Activated CD4-positive, alpha-beta memory T cell treated with anti-CD3 and anti-CD28 coated beads, Interleukin-2, amount 10 ng/mL, durations not matched to agents 7 days and 5 days (primary cell): ENCODE results near the gene SLC30A1. TPM values are rescaled to one million over a fixed set of nuclear protein-coding genes. Genes with fewer than 3 reads are reported as not detected.

Experiments
- CTCF ChIA-PET: fragments of 350-600 bp; sonication (Branson Sonifier 250); formaldehyde crosslinking; loops from one replicate; lab custom pipeline; 2021; ENCODE audit warnings: antibody characterized with exemption, inconsistent platforms; lab: Charles Lee
- POLR2A ChIA-PET: fragments of 350-600 bp; sonication (Branson Sonifier 250); formaldehyde crosslinking; loops from one replicate; lab custom pipeline; 2021; ENCODE audit warnings: antibody characterized with exemption; lab: Charles Lee
- DNase-seq: peaks from one replicate; pipeline ENCODE4 v3.0.0-alpha.2; 2020
- H3K27ac Mint-ChIP-seq: one replicate; pipeline ENCODE4 v1.8.0; 2021; ENCODE audit warnings: mild to moderate bottlenecking, mixed read lengths
- H3K27me3 Mint-ChIP-seq: one replicate; pipeline ENCODE4 v1.8.0; 2021; ENCODE audit warnings: mixed read lengths
- H3K36me3 Mint-ChIP-seq: one replicate; pipeline ENCODE4 v1.8.0; 2021; ENCODE audit warnings: low read depth, mixed read lengths
- H3K4me1 Mint-ChIP-seq: one replicate; pipeline ENCODE4 v1.8.0; 2021; ENCODE audit warnings: mixed read lengths
- H3K4me3 Mint-ChIP-seq: one replicate; pipeline ENCODE4 v1.8.0; 2021; ENCODE audit warnings: mild to moderate bottlenecking, mixed read lengths
- H3K9me3 Mint-ChIP-seq: one replicate; pipeline ENCODE4 v1.8.0; 2021; ENCODE audit warnings: mixed read lengths
- total RNA-seq, 2 experiments: library from RNA; stranded (reverse); gene quantifications; one replicate each; pipeline ENCODE4 v1.2.3, GENCODE V29; 2021

SLC30A1 gene
- total RNA-seq, 2 experiments from 2014 or later = 8.0 to 8.2 TPM

GRCh38 chr1:211605603-211606331 lies 26.8 kb upstream of the SLC30A1 start:
- Mint-ChIP-seq H3K27ac (no peak overlapping the region), H3K4me1 (peaks cover 20% of the 10 kb centered on the region), H3K4me3 (peak overlapping the region; percentile 67), H3K9me3 (no peaks in the 10 kb centered on the region), H3K27me3 (peaks cover 10% of the 10 kb centered on the region), H3K36me3 (no peaks in the 10 kb centered on the region)
- CTCF ChIA-PET = interaction anchor here (1.0 to 1.9 kb wide), 4 partner anchors 9 to 91 kb away, joined by 3 to 6 read pairs (median 4); partner anchors contain the start of gene SLC30A1
- no peak for DNase-seq
- POLR2A ChIA-PET = interaction anchor here (1.2 to 1.8 kb wide), 2 partner anchors 17 to 27 kb away, joined by 3 to 8 read pairs; partner anchors contain the start of gene SLC30A1

GRCh38 chr1:211605034-211605433 lies 26.1 kb upstream of the SLC30A1 start:
- Mint-ChIP-seq H3K27ac (no peak overlapping the region), H3K9me3 (no peaks in the 10 kb centered on the region), H3K4me1 (peaks cover 20% of the 10 kb centered on the region), H3K4me3 (no peak overlapping the region), H3K36me3 (no peaks in the 10 kb centered on the region), H3K27me3 (peaks cover 10% of the 10 kb centered on the region)
- ChIA-PET CTCF (interaction anchor here (1.0 to 1.9 kb wide), 3 partner anchors 8 to 48 kb away, joined by 3 to 5 read pairs (median 4); partner anchors contain the start of gene SLC30A1), POLR2A (no interaction called here)
- no peak for DNase-seq

GRCh38 chr1:211604548-211604947 lies 25.6 kb upstream of the SLC30A1 start:
- POLR2A ChIA-PET = no interaction called here

GRCh38 chr1:211603713-211604112 lies 24.8 kb upstream of the SLC30A1 start:
- no peak overlapping the region for H3K4me3 Mint-ChIP-seq
- ChIA-PET POLR2A (no interaction called here), CTCF (interaction anchor here (1.6 kb wide), 1 partner anchor 94 kb away, joined by 3 read pairs; no protein-coding TSS in a partner anchor)
- H3K36me3 Mint-ChIP-seq = no peaks in the 10 kb centered on the region
- H3K27me3 Mint-ChIP-seq = peaks cover 14% of the 10 kb centered on the region
- no peak for DNase-seq
- H3K9me3 Mint-ChIP-seq = no peaks in the 10 kb centered on the region
- H3K4me1 Mint-ChIP-seq = peaks cover 20% of the 10 kb centered on the region
- no peak overlapping the region for H3K27ac Mint-ChIP-seq

More at GRCh38 chr1:211604548-211604947, 25.6 kb upstream of the SLC30A1 start:
- Mint-ChIP-seq H3K4me1 (peaks cover 20% of the 10 kb centered on the region), H3K27me3 (peaks cover 10% of the 10 kb centered on the region), H3K36me3 (no peaks in the 10 kb centered on the region), H3K9me3 (no peaks in the 10 kb centered on the region), H3K4me3 (no peak overlapping the region), H3K27ac (no peak overlapping the region)
- CTCF ChIA-PET = interaction anchor here (1.9 kb wide), 1 partner anchor 48 kb away, joined by 5 read pairs; no protein-coding TSS in a partner anchor
- DNase-seq = no peak

- Mint-ChIP-seq H3K36me3 (no peaks in the 10 kb centered on the region), H3K27ac (no peak overlapping the region), H3K9me3 (no peaks in the 10 kb centered on the region), H3K27me3 (peaks cover 15% of the 10 kb centered on the region), H3K4me3 (no peak overlapping the region), H3K4me1 (peaks cover 20% of the 10 kb centered on the region)
- no peak for DNase-seq
- ChIA-PET CTCF (interaction anchor here (1.1 to 1.6 kb wide), 2 partner anchors 24 to 95 kb away, joined by 3 to 4 read pairs; partner anchors contain the start of gene SLC30A1), POLR2A (interaction anchor here (1.6 kb wide), 1 partner anchor 9 kb away, joined by 4 read pairs; no protein-coding TSS in a partner anchor)
Observed at GRCh38 chr1:211603191-211603701, 24.3 kb upstream of the SLC30A1 start.

GRCh38 chr1:211601982-211602670 lies 23.2 kb upstream of the SLC30A1 start:
- H3K4me3 Mint-ChIP-seq = no peak overlapping the region
- POLR2A ChIA-PET = interaction anchor here (1.6 kb wide), 1 partner anchor 10 kb away, joined by 4 read pairs; no protein-coding TSS in a partner anchor
- H3K27ac Mint-ChIP-seq = no peak overlapping the region
- no peaks in the 10 kb centered on the region for H3K9me3 Mint-ChIP-seq
- peaks cover 15% of the 10 kb centered on the region for H3K27me3 Mint-ChIP-seq
- no peak for DNase-seq
- H3K4me1 Mint-ChIP-seq = peaks cover 20% of the 10 kb centered on the region
- no peaks in the 10 kb centered on the region for H3K36me3 Mint-ChIP-seq
- CTCF ChIA-PET = interaction anchor here (1.1 to 1.6 kb wide), 2 partner anchors 23 to 96 kb away, joined by 3 to 4 read pairs; partner anchors contain the start of gene SLC30A1

- ChIA-PET POLR2A (no interaction called here), CTCF (no interaction called here)
- no peak overlapping the region for H3K27ac Mint-ChIP-seq
- no peaks in the 10 kb centered on the region for H3K9me3 Mint-ChIP-seq
- no peaks in the 10 kb centered on the region for H3K36me3 Mint-ChIP-seq
- no peak for DNase-seq
- peaks cover 15% of the 10 kb centered on the region for H3K27me3 Mint-ChIP-seq
- no peak overlapping the region for H3K4me3 Mint-ChIP-seq
- peaks cover 15% of the 10 kb centered on the region for H3K4me1 Mint-ChIP-seq
Observed at GRCh38 chr1:211601159-211601558, 22.2 kb upstream of the SLC30A1 start.

GRCh38 chr1:211599250-211599649 lies 20.3 kb upstream of the SLC30A1 start:
- ChIA-PET POLR2A (no interaction called here), CTCF (no interaction called here)
- Mint-ChIP-seq H3K9me3 (no peaks in the 10 kb centered on the region), H3K4me1 (peaks cover 11% of the 10 kb centered on the region), H3K27ac (no peak overlapping the region), H3K4me3 (no peak overlapping the region), H3K27me3 (peaks cover 23% of the 10 kb centered on the region), H3K36me3 (no peaks in the 10 kb centered on the region)
- no peak for DNase-seq

- H3K9me3 Mint-ChIP-seq = no peaks in the 10 kb centered on the region
- DNase-seq = no peak
- ChIA-PET POLR2A (no interaction called here), CTCF (no interaction called here)
- no peak overlapping the region for H3K27ac Mint-ChIP-seq
- no peak overlapping the region for H3K4me3 Mint-ChIP-seq
- H3K27me3 Mint-ChIP-seq = peaks cover 23% of the 10 kb centered on the region
- no peaks in the 10 kb centered on the region for H3K36me3 Mint-ChIP-seq
- H3K4me1 Mint-ChIP-seq = peaks cover 11% of the 10 kb centered on the region
Observed at GRCh38 chr1:211598514-211598913, 19.6 kb upstream of the SLC30A1 start.

- no peak overlapping the region for H3K27ac Mint-ChIP-seq
- no peak overlapping the region for H3K4me3 Mint-ChIP-seq
- peaks cover 11% of the 10 kb centered on the region for H3K4me1 Mint-ChIP-seq
- H3K36me3 Mint-ChIP-seq = no peaks in the 10 kb centered on the region
- no peak for DNase-seq
- H3K27me3 Mint-ChIP-seq = peaks cover 28% of the 10 kb centered on the region
- POLR2A ChIA-PET = no interaction called here
- CTCF ChIA-PET = interaction anchor here (0.7 to 1.2 kb wide), 2 partner anchors 9 to 970 kb away, joined by 3 read pairs; no protein-coding TSS in a partner anchor
- H3K9me3 Mint-ChIP-seq = no peaks in the 10 kb centered on the region
Observed at GRCh38 chr1:211596418-211597181, 17.6 kb upstream of the SLC30A1 start.

- H3K36me3 Mint-ChIP-seq = no peaks in the 10 kb centered on the region
- no peak overlapping the region for H3K4me3 Mint-ChIP-seq
- CTCF ChIA-PET = no interaction called here
- H3K27me3 Mint-ChIP-seq = peaks cover 22% of the 10 kb centered on the region
- H3K4me1 Mint-ChIP-seq = peaks cover 11% of the 10 kb centered on the region
- DNase-seq = no peak
- POLR2A ChIA-PET = no interaction called here
- H3K27ac Mint-ChIP-seq = no peak overlapping the region
- H3K9me3 Mint-ChIP-seq = no peaks in the 10 kb centered on the region
Observed at GRCh38 chr1:211595419-211595818, 16.5 kb upstream of the SLC30A1 start.

GRCh38 chr1:211591980-211592493 lies 13.1 kb upstream of the SLC30A1 start:
- POLR2A ChIA-PET = no interaction called here
- CTCF ChIA-PET = interaction anchor here (1.0 kb wide), 1 partner anchor 11 kb away, joined by 3 read pairs; no protein-coding TSS in a partner anchor

More at GRCh38 chr1:211591980-211592493, 13.1 kb upstream of the SLC30A1 start:
- no peak for DNase-seq
- H3K4me1 Mint-ChIP-seq = peaks cover under 1% of the 10 kb centered on the region
- H3K27me3 Mint-ChIP-seq = peaks cover 17% of the 10 kb centered on the region
- H3K4me3 Mint-ChIP-seq = no peak overlapping the region
- H3K27ac Mint-ChIP-seq = no peak overlapping the region
- no peaks in the 10 kb centered on the region for H3K9me3 Mint-ChIP-seq
- no peaks in the 10 kb centered on the region for H3K36me3 Mint-ChIP-seq
